ENCODE results near the gene GPR160. TPM values are rescaled to one million over a fixed set of nuclear protein-coding genes. Genes with fewer than 3 reads are reported as not detected.

The GPR160 gene
- total and polyA plus RNA-seq, 2 of the 13 experiments (the other 11 are each of a cell fraction or from before 2014, with no cell fraction given), result 12.1 to 23.2 TPM

- TF ChIP-seq PRDM4 (CRISPR knock-in tag; IDR thresholded peaks at IDR 0.05; ENCODE audit: borderline replicate concordance) (no peak), SALL1 (CRISPR knock-in tag; IDR thresholded peaks at IDR 0.05) (no peak), KAT2B (IDR thresholded peaks at IDR 0.05; ENCODE audit: borderline replicate concordance, low read depth, low read length) (no peak), MLX (CRISPR knock-in tag; IDR thresholded peaks at IDR 0.05) (no peak), NFKBIZ (CRISPR knock-in tag; IDR thresholded peaks at IDR 0.05) (no peak), ZNF644 (CRISPR knock-in tag; IDR thresholded peaks at IDR 0.05; ENCODE audit: low read depth) (0 out of 2 replicates have a peak, but pooled peaks have one; percentile 58), ZNF160 (CRISPR knock-in tag; IDR thresholded peaks at IDR 0.05) (no peak), ZNF577 (CRISPR knock-in tag; IDR thresholded peaks at IDR 0.05; ENCODE audit: borderline replicate concordance, low read depth) (no peak), ZFP1 (CRISPR knock-in tag; IDR thresholded peaks at IDR 0.05) (no peak), TFE3 (CRISPR knock-in tag; IDR thresholded peaks at IDR 0.05) (no peak), ZNF33B (CRISPR knock-in tag; IDR thresholded peaks at IDR 0.05) (no peak), CEBPG (CRISPR knock-in tag; IDR thresholded peaks at IDR 0.05) (peak; percentile 52; the same call in 1 of the 2 replicates), FOXO4 (CRISPR knock-in tag; conservative IDR thresholded peaks at IDR 0.05) (no peak), SOX6 (IDR thresholded peaks at IDR 0.05) (no peak), SOX6 (CRISPR knock-in tag; IDR thresholded peaks at IDR 0.05) (peak; percentile 29; the same call in 1 of the 2 replicates), ZNF672 (CRISPR knock-in tag; IDR thresholded peaks at IDR 0.05) (no peak), PHF5A (CRISPR knock-in tag; IDR thresholded peaks at IDR 0.05; ENCODE audit: low read depth, unreplicated experiment) (no peak), ZNF296 (CRISPR knock-in tag; conservative IDR thresholded peaks at IDR 0.05) (no peak), ZNF781 (CRISPR knock-in tag; IDR thresholded peaks at IDR 0.05; ENCODE audit: borderline replicate concordance, not compliant biosample characterization) (no peak), SAFB2 (CRISPR knock-in tag; IDR thresholded peaks at IDR 0.05; ENCODE audit: borderline replicate concordance, low read depth) (no peak), CENPT (CRISPR knock-in tag; IDR thresholded peaks at IDR 0.05; ENCODE audit: low read depth) (no peak)
- TF ChIP-seq, protein P1, sequence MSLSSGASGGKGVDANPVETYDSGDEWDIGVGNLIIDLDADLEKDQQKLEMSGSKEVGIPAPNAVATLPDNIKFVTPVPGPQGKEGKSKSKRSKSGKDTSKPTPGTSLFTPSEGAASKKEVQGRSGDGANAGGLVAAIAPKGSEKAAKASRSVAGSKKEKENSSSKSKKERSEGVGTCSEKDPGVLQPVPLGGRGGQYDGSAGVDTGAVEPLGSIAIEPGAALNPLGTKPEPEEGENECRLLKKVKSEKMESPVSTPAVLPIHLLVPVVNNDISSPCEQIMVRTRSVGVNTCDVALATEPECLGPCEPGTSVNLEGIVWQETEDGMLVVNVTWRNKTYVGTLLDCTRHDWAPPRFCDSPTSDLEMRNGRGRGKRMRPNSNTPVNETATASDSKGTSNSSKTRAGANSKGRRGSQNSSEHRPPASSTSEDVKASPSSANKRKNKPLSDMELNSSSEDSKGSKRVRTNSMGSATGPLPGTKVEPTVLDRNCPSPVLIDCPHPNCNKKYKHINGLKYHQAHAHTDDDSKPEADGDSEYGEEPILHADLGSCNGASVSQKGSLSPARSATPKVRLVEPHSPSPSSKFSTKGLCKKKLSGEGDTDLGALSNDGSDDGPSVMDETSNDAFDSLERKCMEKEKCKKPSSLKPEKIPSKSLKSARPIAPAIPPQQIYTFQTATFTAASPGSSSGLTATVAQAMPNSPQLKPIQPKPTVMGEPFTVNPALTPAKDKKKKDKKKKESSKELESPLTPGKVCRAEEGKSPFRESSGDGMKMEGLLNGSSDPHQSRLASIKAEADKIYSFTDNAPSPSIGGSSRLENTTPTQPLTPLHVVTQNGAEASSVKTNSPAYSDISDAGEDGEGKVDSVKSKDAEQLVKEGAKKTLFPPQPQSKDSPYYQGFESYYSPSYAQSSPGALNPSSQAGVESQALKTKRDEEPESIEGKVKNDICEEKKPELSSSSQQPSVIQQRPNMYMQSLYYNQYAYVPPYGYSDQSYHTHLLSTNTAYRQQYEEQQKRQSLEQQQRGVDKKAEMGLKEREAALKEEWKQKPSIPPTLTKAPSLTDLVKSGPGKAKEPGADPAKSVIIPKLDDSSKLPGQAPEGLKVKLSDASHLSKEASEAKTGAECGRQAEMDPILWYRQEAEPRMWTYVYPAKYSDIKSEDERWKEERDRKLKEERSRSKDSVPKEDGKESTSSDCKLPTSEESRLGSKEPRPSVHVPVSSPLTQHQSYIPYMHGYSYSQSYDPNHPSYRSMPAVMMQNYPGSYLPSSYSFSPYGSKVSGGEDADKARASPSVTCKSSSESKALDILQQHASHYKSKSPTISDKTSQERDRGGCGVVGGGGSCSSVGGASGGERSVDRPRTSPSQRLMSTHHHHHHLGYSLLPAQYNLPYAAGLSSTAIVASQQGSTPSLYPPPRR (CRISPR knock-in tag; IDR thresholded peaks at IDR 0.05; ENCODE audit: borderline replicate concordance), result no peak
Observed at GRCh38 chr3:170023165-170023564, 14.6 kb upstream of the GPR160 start (continued).
